Prostate gland (tissue), 2 donors: Measurements from ENCODE around the gene TECPR2. TPM values are rescaled to one million over a fixed set of nuclear protein-coding genes. Genes with fewer than 3 reads are reported as not detected.
"Not testable (repeated sequence)": the region's sequence is repeated elsewhere in the genome, so short reads cannot be mapped to it uniquely, and the experiment has no call there.

Experiments used
- DNase-seq: peaks from one replicate; pipeline ENCODE4 v3.0.0-alpha.2; 2019; ENCODE audit warnings: low spot score
- H3K27ac ChIP-seq, 2 donors: fragments of 200-600 bp; sonication (generic); 2 replicates each; pipeline ENCODE4 v1.5.1; 2017 to 2019
- H3K27me3 ChIP-seq: fragments of 200-600 bp; sonication (generic); replicated peaks from 2 replicates; pipeline ENCODE4 v1.5.1; 2019; ENCODE audit not compliant: insufficient read depth
- H3K36me3 ChIP-seq, 2 donors: fragments of 200-600 bp; sonication (generic); 1 replicate in 1 of 2; 2 replicates in 1 of 2; pipeline versions ENCODE4 v1.5.1 to v1.8.1; 2017 to 2019
- H3K4me1 ChIP-seq: fragments of 200-600 bp; sonication (generic); replicated peaks from 2 replicates; pipeline ENCODE4 v1.5.1; 2019
- H3K4me3 ChIP-seq, 2 donors: fragments of 200-600 bp; sonication (generic); 2 replicates each; pipeline ENCODE4 v1.5.1; 2017 to 2019
- H3K9me3 ChIP-seq: fragments of 200-600 bp; sonication (generic); 2 replicates; pipeline ENCODE4 v1.5.1; 2017
- CTCF ChIP-seq, 4 experiments: fragments of 200-600 bp in 2 of 4; fragments of 450-650 bp in 2 of 4; sonication (generic) in 2 of 4; IDR thresholded peaks; 1 replicate in 3 of 4; 2 replicates in 1 of 4; pipeline ENCODE4 v1.5.1; 2016 to 2019; ENCODE audit warnings: antibody characterized with exemption in 4 of 4, mild to moderate bottlenecking in 2 of 4, moderate library complexity in 2 of 4
- POLR2A ChIP-seq: fragments of 450-650 bp; IDR thresholded peaks from one replicate; pipeline ENCODE4 v1.6.1; 2016; ENCODE audit warnings: antibody characterized with exemption, mild to moderate bottlenecking
- POLR2AphosphoS5 ChIP-seq: sonication (generic); formaldehyde crosslinking; IDR thresholded peaks from one replicate; pipeline ENCODE4 v1.6.1; 2017; ENCODE audit warnings: antibody characterized with exemption
- WGBS: methylation state at CpG from one replicate; pipeline ENCODE4 v1.1.5; 2018; 5-methylcytosine and 5-hydroxymethylcytosine counted together
- intact Hi-C: fragments of 100-400 bp; cut with DNase I; formaldehyde crosslinking; loops from one replicate; pipeline ENCODE4 v1.14.2; 2022
- total RNA-seq, 2 donors: library from RNA; depleted of rRNA; stranded (reverse); fragments of >200 nt; gene quantifications; one replicate each; pipeline ENCODE4 v1.1.0, GENCODE V29; 2016

The TECPR2 gene
- total RNA-seq, 2 donors from 2014 or later = 12.9 to 45.0 TPM

- Histone ChIP-seq H3K27ac (no peak overlapping the region), H3K27me3 (no peaks in the 10 kb centered on the region), H3K4me1 (peaks cover 4% of the 10 kb centered on the region), H3K4me3 (no peak overlapping the region), H3K9me3 (no peaks in the 10 kb centered on the region), H3K36me3 (no peaks in the 10 kb centered on the region)
- 86% methylated on average over 8 of the region's 8 CpGs for WGBS
- intact Hi-C loops = no loop called here
- DNase-seq = no peak
- TF ChIP-seq CTCF (IDR thresholded peaks at IDR 0.05) (no peak), POLR2AphosphoS5 (no peak), POLR2A (no peak)
Measured at GRCh38 chr14:102518063-102518648, 155.4 kb downstream of the TECPR2 start.

DNA sequence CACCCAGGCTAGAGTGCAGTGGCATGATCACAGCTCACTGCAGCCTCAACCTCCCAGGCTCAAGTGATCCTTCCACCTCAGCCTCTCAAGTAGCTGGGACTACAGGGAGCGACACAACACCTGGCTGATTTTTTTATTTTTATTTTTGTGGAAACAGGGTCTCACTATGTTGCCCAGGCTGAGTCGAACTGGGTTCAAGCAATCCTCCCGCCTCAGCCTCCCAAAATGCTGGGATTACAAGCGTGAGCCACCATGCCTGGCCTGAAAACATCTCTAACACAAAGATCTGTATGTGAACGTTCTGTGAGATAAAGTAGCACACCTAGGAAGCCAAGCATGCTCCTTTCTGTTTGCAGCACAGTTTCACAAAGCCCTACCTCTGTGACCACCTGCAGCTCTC is 157.0 kb downstream of the TECPR2 start:
- intact Hi-C loops = loop anchor here (10.0 kb wide), 1 partner anchor 175 kb away; no protein-coding TSS in a partner anchor
- H3K4me1 ChIP-seq, H3K27me3 ChIP-seq, H3K36me3 ChIP-seq, H3K9me3 ChIP-seq, H3K27ac ChIP-seq, H3K4me3 ChIP-seq, DNase-seq: not testable (repeated sequence)
- 87% methylated on average over 5 of the region's 5 CpGs for WGBS

- intact Hi-C loops = loop anchor here (10.0 kb wide), 1 partner anchor 172 kb away; no protein-coding TSS in a partner anchor
- H3K27ac ChIP-seq = no peak overlapping the region
Measured at GRCh38 chr14:102523200-102523568, 160.4 kb downstream of the TECPR2 start.

GRCh38 chr14:102523569-102524450 is 161.1 kb downstream of the TECPR2 start:
- no peaks in the 10 kb centered on the region for H3K9me3 ChIP-seq
- peak overlapping the region; percentile 84 to 85 for H3K27ac ChIP-seq
- H3K4me1 ChIP-seq = no peaks in the 10 kb centered on the region
- H3K27me3 ChIP-seq = no peaks in the 10 kb centered on the region
- DNase-seq = no peak
- peak overlapping the region; percentile 57 to 61 for H3K4me3 ChIP-seq
- no peak for TF ChIP-seq POLR2AphosphoS5
- TF ChIP-seq CTCF (IDR thresholded peaks at IDR 0.05) = no peak
- no peak for TF ChIP-seq POLR2A
- intact Hi-C loops = loop anchor here (10.0 kb wide), 1 partner anchor 171 kb away; no protein-coding TSS in a partner anchor
- H3K36me3 ChIP-seq = no peaks in the 10 kb centered on the region
- 54% methylated on average over 34 of the region's 34 CpGs for WGBS

More at GRCh38 chr14:102523200-102523568, 160.4 kb downstream of the TECPR2 start:
- Histone ChIP-seq H3K27me3 (no peaks in the 10 kb centered on the region), H3K4me3 (no peak overlapping the region), H3K4me1 (no peaks in the 10 kb centered on the region), H3K9me3 (no peaks in the 10 kb centered on the region), H3K36me3 (no peaks in the 10 kb centered on the region)
- WGBS = 76% methylated on average over 3 of the region's 3 CpGs
- no peak for DNase-seq
- no peak for TF ChIP-seq POLR2AphosphoS5
- TF ChIP-seq POLR2A = no peak
- TF ChIP-seq CTCF (IDR thresholded peaks at IDR 0.05) = no peak

GRCh38 chr14:102524451-102525218 is 161.9 kb downstream of the TECPR2 start:
- WGBS = under 1% methylated on average over 32 of the region's 32 CpGs
- H3K4me3 ChIP-seq = peak overlapping the region; percentile 57 to 61
- peak; percentile 98 for DNase-seq
- no peaks in the 10 kb centered on the region for H3K36me3 ChIP-seq
- no peaks in the 10 kb centered on the region for H3K27me3 ChIP-seq
- no peaks in the 10 kb centered on the region for H3K9me3 ChIP-seq
- TF ChIP-seq POLR2A (peak; percentile 64), POLR2AphosphoS5 (peak; percentile 93), CTCF (IDR thresholded peaks at IDR 0.05) (peak; percentile 99)
- H3K27ac ChIP-seq = peak overlapping the region; percentile 84 to 85
- no peaks in the 10 kb centered on the region for H3K4me1 ChIP-seq
- intact Hi-C loops = loop anchor here (5.0 to 10.0 kb wide), 2 partner anchors 68 to 170 kb away; partner anchors contain the start of gene RCOR1
